Measurements from ENCODE around the gene JAK2. TPM values are rescaled to one million over a fixed set of nuclear protein-coding genes. Genes with fewer than 3 reads are reported as not detected.

JAK2 gene
- total and polyA plus RNA-seq, 9 of the 15 experiments (the other 6 are each of a cell fraction or from before 2014, with no cell fraction given), result 4.7 to 23.4 (median 15.3) TPM

- FAIRE-seq (no peak), ATAC-seq (no peak), DNase-seq (ENCODE audit: extremely low read depth in 1 of 4, low spot score in 3 of 4) (no peak)
- no peak overlapping the region for H3K9ac ChIP-seq (ENCODE audit: insufficient read depth in 1 of 2, low read depth in 2 of 2, low read length in 2 of 2)
- H3K4me1 ChIP-seq (replicated peaks in 1 of 2; ENCODE audit: control insufficient read depth in 2 of 2, insufficient read depth in 2 of 2, low read length in 2 of 2), result no peaks in the 10 kb centered on the region; a peak in 2 of 5 replicates
- no peak overlapping the region for H2AFZ ChIP-seq (ENCODE audit: low read depth, low read length)
- no peak overlapping the region for H3K4me3 ChIP-seq
- H3K9me3 ChIP-seq (replicated peaks; ENCODE audit: control insufficient read depth, insufficient read depth, low read depth, low read length), result peaks cover 4% of the 10 kb centered on the region; the same call in 1 of the 2 replicates
- H4K20me1 ChIP-seq (replicated peaks; ENCODE audit: control insufficient read depth, insufficient read depth, low read length), result no peaks in the 10 kb centered on the region
- BruUV-seq (replicated peaks), result no TSS peak
- intact Hi-C loops (cut with micrococcal nuclease) (no loop called here), in situ Hi-C loops (cut with MboI) (no loop called here)
- ChIA-PET CTCF (ENCODE audit: low intra/inter-chr PET ratio) (no interaction called here), POLR2A (no interaction called here)
- no peak overlapping the region for H3K27ac ChIP-seq (ENCODE audit: extremely low read depth, low read depth, low read length)
- H3K79me2 ChIP-seq (ENCODE audit: control insufficient read depth, insufficient read depth, low read length), result peaks cover 94% of the 10 kb centered on the region
- H3K9me1 ChIP-seq (ENCODE audit: control insufficient read depth, insufficient read depth, low read length), result no peaks in the 10 kb centered on the region
- H3K27me3 ChIP-seq (ENCODE audit: control insufficient read depth in 2 of 2, insufficient read depth in 2 of 2, low read length in 2 of 2), result no peaks in the 10 kb centered on the region
- H3K36me3 ChIP-seq (ENCODE audit: control insufficient read depth, insufficient read depth, low read length), result peaks cover 30% of the 10 kb centered on the region
- no peak overlapping the region for H3K4me2 ChIP-seq (ENCODE audit: insufficient read depth, low read length)
- TF ChIP-seq NR1H2 (CRISPR knock-in tag; IDR thresholded peaks at IDR 0.05), result no peak
- TF ChIP-seq SP1 (CRISPR knock-in tag; IDR thresholded peaks at IDR 0.05), result no peak
- TF ChIP-seq BRD9 (IDR thresholded peaks at IDR 0.05; ENCODE audit: low read depth, partially characterized antibody), result no peak
- TF ChIP-seq NEUROD1 (IDR thresholded peaks at IDR 0.05; ENCODE audit: borderline replicate concordance, low read depth, low read length, partially characterized antibody), result no peak
- no peak for TF ChIP-seq MCM2 (IDR thresholded peaks at IDR 0.05; ENCODE audit: low read depth)
- no peak for TF ChIP-seq TOE1 (IDR thresholded peaks at IDR 0.05; ENCODE audit: borderline replicate concordance)
- TF ChIP-seq TOE1 (CRISPR knock-in tag; IDR thresholded peaks at IDR 0.05; ENCODE audit: borderline replicate concordance, low read depth), result no peak
- TF ChIP-seq NR4A1 (CRISPR knock-in tag; IDR thresholded peaks at IDR 0.05), result no peak
- TF ChIP-seq NR4A1 (tag; IDR thresholded peaks at IDR 0.05), result no peak
- TF ChIP-seq KLF1 (tag; IDR thresholded peaks at IDR 0.05), result no peak
- no peak for TF ChIP-seq ZNF407 (IDR thresholded peaks at IDR 0.05; ENCODE audit: low read depth)
- TF ChIP-seq SRSF1 (IDR thresholded peaks at IDR 0.05; ENCODE audit: low read depth, low read length), result no peak
- TF ChIP-seq, protein P1, sequence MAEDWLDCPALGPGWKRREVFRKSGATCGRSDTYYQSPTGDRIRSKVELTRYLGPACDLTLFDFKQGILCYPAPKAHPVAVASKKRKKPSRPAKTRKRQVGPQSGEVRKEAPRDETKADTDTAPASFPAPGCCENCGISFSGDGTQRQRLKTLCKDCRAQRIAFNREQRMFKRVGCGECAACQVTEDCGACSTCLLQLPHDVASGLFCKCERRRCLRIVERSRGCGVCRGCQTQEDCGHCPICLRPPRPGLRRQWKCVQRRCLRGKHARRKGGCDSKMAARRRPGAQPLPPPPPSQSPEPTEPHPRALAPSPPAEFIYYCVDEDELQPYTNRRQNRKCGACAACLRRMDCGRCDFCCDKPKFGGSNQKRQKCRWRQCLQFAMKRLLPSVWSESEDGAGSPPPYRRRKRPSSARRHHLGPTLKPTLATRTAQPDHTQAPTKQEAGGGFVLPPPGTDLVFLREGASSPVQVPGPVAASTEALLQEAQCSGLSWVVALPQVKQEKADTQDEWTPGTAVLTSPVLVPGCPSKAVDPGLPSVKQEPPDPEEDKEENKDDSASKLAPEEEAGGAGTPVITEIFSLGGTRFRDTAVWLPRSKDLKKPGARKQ (CRISPR knock-in tag; IDR thresholded peaks at IDR 0.05), result no peak
- no peak for TF ChIP-seq DACH1 (IDR thresholded peaks at IDR 0.05; ENCODE audit: partially characterized antibody)
Observed at GRCh38 chr9:5008202-5008601, 23.1 kb downstream of the JAK2 start.
